CD4-positive, alpha-beta T cell treated with Interleukin-15 for 4 hours (primary cell): ENCODE data around the gene POTEG.
"Not testable (repeated sequence)": the region's sequence is repeated elsewhere in the genome, so short reads cannot be mapped to it uniquely, and the experiment has no call there.

Source experiments
- DNase-seq: peaks from one replicate; pipeline ENCODE4 v3.0.0-alpha.2; 2020; ENCODE audit warnings: low spot score

The POTEG gene

DNA sequence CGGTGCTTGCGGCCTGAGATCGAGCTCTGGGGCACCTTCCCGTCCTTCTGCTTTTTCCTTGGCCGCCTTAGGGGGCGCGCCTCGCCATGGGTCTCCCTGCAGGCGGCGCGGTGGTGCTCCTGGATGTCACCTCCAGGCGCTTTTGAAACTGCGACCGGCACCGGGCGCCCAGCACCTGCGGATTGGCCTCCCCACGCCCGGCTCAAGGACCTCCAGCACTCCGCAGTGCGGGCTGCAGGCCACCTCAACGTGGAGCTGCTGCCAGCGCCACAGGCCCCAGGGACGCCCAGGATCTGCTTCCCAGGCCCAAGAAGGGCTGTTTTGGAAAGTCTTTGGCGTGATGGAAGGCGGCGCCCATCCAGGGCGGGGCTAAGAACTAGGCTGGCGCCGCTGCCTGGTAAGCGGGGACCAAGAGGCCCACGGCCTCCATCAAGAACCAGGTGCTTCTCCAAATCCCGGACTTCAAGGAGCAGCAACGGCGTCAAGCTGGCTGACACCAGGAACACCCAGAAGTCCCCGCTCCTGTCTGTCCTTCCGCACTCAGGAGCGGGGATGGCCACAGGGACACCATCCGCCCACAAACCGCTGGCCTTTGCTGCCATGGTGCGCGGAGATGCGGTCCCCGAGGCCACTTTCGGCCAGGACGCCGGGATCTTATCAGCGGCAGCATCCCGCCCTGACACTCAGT lies 61.2 kb downstream of the POTEG start:
- not testable (repeated sequence) for DNase-seq

DNA sequence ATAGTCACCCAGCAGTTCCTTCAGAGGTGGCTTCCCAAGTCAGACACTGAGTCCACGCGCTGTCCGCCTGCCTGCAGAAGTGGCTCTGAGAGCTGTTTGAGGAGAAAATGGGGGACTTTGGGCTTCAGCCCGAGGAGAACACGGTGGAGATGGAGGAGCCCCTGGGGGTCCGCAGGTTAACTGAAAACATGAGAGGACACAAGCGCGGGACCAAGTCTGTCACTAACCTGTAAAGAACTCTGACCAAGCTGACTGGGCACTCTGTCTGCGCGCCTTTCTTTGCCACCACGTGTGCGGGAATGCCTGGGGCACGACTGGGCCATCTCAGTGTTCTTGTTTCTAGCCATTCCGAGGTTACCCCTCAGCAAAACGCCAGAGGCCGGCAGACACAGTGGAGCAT lies 62.4 kb downstream of the POTEG start:
- DNase-seq, result not testable (repeated sequence)

DNA sequence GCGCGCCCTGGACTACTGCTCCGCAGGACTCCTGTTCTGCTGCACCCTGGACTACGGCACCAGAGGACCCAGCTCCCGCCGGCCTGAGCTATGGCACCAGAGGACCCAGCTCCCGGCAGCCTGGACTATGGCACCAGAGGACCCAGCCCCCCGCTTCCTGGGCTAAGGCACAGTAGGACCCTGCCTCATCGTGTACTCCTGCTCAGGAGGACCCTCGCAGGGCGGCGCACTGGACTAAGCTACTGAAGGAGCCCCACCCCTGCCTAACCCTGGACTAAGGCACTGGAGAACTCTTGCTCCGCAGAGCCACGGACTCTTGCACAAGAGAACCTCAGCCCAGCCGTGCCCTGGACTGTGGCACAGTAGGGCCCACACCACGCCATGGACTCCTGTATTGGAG lies 71.3 kb downstream of the POTEG start:
- not testable (repeated sequence) for DNase-seq

- DNase-seq, result not testable (repeated sequence)
Measured at GRCh38 chr14:19362323-19362722, 71.8 kb downstream of the POTEG start.

DNA sequence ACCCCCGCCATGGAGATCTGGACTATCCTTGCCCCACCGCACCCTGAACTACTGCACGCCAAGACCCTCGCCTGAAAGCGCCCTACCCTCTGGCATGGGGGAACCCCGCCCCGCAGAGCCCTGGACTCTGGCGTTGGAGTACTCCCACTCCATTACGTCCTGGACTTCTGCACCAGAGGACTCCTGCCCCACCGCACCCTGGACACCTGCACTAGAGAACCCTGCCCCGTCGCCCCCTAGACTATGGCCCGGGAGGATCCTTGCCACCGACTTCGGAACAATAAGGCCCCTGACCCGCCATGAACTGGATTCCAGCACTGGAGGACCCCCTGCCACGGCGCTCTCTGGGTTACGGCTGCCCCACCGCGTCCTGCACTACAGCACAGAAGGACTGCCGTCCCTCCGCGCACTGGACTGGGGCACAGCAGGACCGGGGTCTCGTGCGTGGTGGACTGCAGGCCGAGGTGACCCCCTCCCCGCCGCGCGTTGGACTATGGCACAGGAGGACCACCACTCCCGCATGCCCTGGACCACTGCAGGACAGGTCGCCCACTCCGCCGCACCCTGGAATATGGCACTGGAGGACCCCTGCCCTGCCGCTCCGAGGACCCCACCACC lies 72.4 kb downstream of the POTEG start:
- DNase-seq, result not testable (repeated sequence)

- not testable (repeated sequence) for DNase-seq
Measured at GRCh38 chr14:19360937-19361635, 73.1 kb downstream of the POTEG start.
